HEK293 (cell line): Measurements from ENCODE around the gene DCST1.

Experiments used
- CTCF ChIA-PET: fragments of 350-600 bp; formaldehyde crosslinking; extraction: SDS; loops from one replicate; lab custom pipeline; 2021; ENCODE audit warnings: antibody characterized with exemption; lab: Yijun Ruan, JAX
- POLR2A ChIA-PET: fragments of 300-600 bp; formaldehyde crosslinking; extraction: SDS; loops from one replicate; lab custom pipeline; 2020; ENCODE audit warnings: antibody characterized with exemption, inconsistent platforms; lab: Yijun Ruan, JAX
- H3K27ac ChIP-seq: fragments of 200-500 bp; sonication (Bioruptor generic); 2 replicates; pipeline ENCODE4 v1.5.1; 2014; ENCODE audit warnings: low read depth, low read length, control low read depth, inconsistent platforms; ENCODE audit errors: extremely low read depth
- H3K36me3 ChIP-seq, 2 experiments: fragments of 200-500 bp in 1 of 2; sonication (Bioruptor generic) in 1 of 2; 1 replicate in 1 of 2; 2 replicates in 1 of 2; pipeline ENCODE4 v1.5.1; 2014 to 2017; ENCODE audit warnings: inconsistent platforms in 2 of 2, low read length in 2 of 2; ENCODE audit not compliant: control insufficient read depth in 2 of 2, insufficient read depth in 1 of 2
- H3K4me1 ChIP-seq: fragments of 200-500 bp; sonication (Bioruptor generic); 2 replicates; pipeline ENCODE4 v1.5.1; 2014; ENCODE audit warnings: mild to moderate bottlenecking, low read length, inconsistent platforms; ENCODE audit not compliant: control insufficient read depth, insufficient read depth
- H3K4me3 ChIP-seq: 2 replicates; pipeline ENCODE4 v1.5.1; 2011; ENCODE audit warnings: low read depth, mild to moderate bottlenecking, control low read depth, low read length, moderate library complexity
- H3K9me3 ChIP-seq: fragments of 200-500 bp; sonication (Bioruptor generic); 2 replicates; pipeline ENCODE4 v1.5.1; 2014; ENCODE audit warnings: low read depth, low read length, inconsistent platforms; ENCODE audit not compliant: control insufficient read depth, insufficient read depth
- IKZF3 ChIP-seq: fragments of 450-650 bp; IDR thresholded peaks from 2 replicates; pipeline ENCODE4 v1.5.0; 2018; ENCODE audit warnings: missing biosample characterization, mild to moderate bottlenecking, missing genetic modification characterization, moderate library complexity
- WT1 ChIP-seq: fragments of 450-650 bp; formaldehyde crosslinking; IDR thresholded peaks from 2 replicates; pipeline ENCODE4 v1.5.1; 2016; ENCODE audit warnings: missing biosample characterization, missing genetic modification characterization
- ZNF140 ChIP-seq: fragments of 450-650 bp; formaldehyde crosslinking; IDR thresholded peaks from 2 replicates; pipeline ENCODE4 v1.5.1; 2016; ENCODE audit warnings: missing biosample characterization, missing genetic modification characterization
- ZNF341 ChIP-seq: fragments of 450-650 bp; formaldehyde crosslinking; IDR thresholded peaks from 2 replicates; pipeline ENCODE4; 2016; ENCODE audit warnings: low read depth, missing biosample characterization, missing genetic modification characterization
- TF ChIP-seq, protein P1 (sequence below): fragments of 450-650 bp; formaldehyde crosslinking; IDR thresholded peaks from 2 replicates; pipeline ENCODE4 v1.5.1; 2016; ENCODE audit warnings: missing biosample characterization, missing genetic modification characterization
- TF ChIP-seq, protein P2 (sequence below): fragments of 450-650 bp; formaldehyde crosslinking; IDR thresholded peaks from 2 replicates; pipeline ENCODE4 v1.5.1; 2016; ENCODE audit warnings: missing biosample characterization, missing genetic modification characterization, borderline replicate concordance
- TF ChIP-seq, protein P3 (sequence below): fragments of 450-650 bp; formaldehyde crosslinking; IDR thresholded peaks from 2 replicates; pipeline ENCODE4 v1.5.1; 2017; ENCODE audit warnings: missing biosample characterization, missing genetic modification characterization
- TF ChIP-seq, protein P4 (sequence below): fragments of 450-650 bp; formaldehyde crosslinking; IDR thresholded peaks from 2 replicates; pipeline ENCODE4 v1.5.0; 2017; ENCODE audit warnings: missing biosample characterization, missing genetic modification characterization, borderline replicate concordance

DCST1 gene

DNA sequence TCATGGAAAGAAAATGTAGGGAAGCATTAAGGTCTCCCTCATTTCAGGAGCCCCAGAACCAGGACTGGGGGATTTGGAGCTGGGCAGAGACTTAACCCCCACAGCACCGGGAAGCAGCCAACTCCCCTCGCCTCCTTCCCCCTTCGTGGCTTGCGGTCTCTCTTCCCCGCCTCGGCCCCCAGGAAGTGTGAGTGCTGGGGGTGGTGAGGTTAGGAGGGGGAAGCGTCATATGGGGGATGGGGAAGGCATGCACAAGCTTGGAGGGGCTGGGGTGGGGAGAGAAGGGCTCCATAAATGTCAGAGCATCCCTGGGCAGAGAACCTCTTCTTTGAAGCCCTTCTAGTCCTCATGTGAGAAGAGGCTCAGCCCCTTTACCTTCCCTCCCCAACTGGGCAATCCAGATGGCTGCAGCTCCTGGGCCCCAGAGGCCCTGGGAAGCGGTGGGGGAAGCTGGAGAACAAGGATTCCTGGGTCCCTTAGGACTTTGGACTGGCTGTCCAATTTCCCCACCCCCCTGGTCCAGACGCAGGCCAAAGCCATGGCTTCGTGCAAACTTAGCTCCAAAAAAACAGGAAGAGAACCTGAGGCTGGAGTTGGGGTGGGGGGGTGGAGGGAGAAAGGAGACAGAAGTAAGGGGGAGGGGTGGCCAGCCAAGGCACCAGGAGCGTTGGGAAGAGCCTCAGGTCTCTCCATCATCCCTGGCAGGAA is 23.3 kb upstream of the DCST1 start:
- POLR2A ChIA-PET, result interaction anchor here (0.6 kb wide), 1 partner anchor 27 kb away, joined by 5 read pairs; the partner anchor contains the start of gene FLAD1

DNA sequence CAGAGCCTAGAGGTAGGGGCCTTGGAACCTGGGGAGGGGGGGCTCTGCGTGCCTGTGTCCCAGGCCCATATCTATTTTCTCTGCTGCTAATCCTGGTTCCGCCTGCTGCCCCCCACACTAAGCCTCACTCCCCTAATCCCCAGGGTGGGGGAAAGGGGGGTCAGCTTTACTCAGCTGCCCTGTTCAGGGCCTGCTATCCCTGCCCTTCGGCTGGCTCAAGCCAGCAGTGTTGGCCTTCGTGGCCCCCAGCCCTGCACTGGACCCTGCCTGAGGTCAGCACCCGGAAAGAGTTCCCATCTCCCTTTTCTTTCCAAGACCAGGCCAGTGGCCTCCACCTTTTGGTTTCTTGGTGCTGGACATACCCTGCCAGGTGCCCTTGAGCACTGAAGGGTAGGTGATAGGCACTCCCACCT is 22.6 kb upstream of the DCST1 start:
- POLR2A ChIA-PET, result no interaction called here
- H3K27ac ChIP-seq, result no peak overlapping the region
- H3K9me3 ChIP-seq, result no peaks in the 10 kb centered on the region
- H3K4me1 ChIP-seq, result peaks cover 10% of the 10 kb centered on the region
- H3K36me3 ChIP-seq, result peaks cover 0 to 29% of the 10 kb centered on the region in 2 experiments; a peak in 1 of 3 replicates
- TF ChIP-seq, protein P1, sequence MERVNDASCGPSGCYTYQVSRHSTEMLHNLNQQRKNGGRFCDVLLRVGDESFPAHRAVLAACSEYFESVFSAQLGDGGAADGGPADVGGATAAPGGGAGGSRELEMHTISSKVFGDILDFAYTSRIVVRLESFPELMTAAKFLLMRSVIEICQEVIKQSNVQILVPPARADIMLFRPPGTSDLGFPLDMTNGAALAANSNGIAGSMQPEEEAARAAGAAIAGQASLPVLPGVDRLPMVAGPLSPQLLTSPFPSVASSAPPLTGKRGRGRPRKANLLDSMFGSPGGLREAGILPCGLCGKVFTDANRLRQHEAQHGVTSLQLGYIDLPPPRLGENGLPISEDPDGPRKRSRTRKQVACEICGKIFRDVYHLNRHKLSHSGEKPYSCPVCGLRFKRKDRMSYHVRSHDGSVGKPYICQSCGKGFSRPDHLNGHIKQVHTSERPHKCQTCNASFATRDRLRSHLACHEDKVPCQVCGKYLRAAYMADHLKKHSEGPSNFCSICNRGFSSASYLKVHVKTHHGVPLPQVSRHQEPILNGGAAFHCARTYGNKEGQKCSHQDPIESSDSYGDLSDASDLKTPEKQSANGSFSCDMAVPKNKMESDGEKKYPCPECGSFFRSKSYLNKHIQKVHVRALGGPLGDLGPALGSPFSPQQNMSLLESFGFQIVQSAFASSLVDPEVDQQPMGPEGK (tag by site-specific recombination), result peak; percentile 27; the same call in 1 of the 2 replicates
- TF ChIP-seq, protein P2, sequence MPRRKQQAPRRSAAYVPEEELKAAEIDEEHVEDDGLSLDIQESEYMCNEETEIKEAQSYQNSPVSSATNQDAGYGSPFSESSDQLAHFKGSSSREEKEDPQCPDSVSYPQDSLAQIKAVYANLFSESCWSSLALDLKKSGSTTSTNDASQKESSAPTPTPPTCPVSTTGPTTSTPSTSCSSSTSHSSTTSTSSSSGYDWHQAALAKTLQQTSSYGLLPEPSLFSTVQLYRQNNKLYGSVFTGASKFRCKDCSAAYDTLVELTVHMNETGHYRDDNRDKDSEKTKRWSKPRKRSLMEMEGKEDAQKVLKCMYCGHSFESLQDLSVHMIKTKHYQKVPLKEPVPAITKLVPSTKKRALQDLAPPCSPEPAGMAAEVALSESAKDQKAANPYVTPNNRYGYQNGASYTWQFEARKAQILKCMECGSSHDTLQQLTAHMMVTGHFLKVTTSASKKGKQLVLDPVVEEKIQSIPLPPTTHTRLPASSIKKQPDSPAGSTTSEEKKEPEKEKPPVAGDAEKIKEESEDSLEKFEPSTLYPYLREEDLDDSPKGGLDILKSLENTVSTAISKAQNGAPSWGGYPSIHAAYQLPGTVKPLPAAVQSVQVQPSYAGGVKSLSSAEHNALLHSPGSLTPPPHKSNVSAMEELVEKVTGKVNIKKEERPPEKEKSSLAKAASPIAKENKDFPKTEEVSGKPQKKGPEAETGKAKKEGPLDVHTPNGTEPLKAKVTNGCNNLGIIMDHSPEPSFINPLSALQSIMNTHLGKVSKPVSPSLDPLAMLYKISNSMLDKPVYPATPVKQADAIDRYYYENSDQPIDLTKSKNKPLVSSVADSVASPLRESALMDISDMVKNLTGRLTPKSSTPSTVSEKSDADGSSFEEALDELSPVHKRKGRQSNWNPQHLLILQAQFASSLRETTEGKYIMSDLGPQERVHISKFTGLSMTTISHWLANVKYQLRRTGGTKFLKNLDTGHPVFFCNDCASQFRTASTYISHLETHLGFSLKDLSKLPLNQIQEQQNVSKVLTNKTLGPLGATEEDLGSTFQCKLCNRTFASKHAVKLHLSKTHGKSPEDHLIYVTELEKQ (tag by site-specific recombination), result no peak
- no peak for TF ChIP-seq WT1 (tag by site-specific recombination)
- TF ChIP-seq, all 188 proteins: peak for 1
- no peak overlapping the region for H3K4me3 ChIP-seq
- CTCF ChIA-PET, result no interaction called here

More for the DNA sequence above, 23.3 kb upstream of the DCST1 start:
- Histone ChIP-seq H3K4me3 (no peak overlapping the region), H3K36me3 (peaks cover 0 to 23% of the 10 kb centered on the region in 2 experiments; a peak in 1 of 3 replicates), H3K27ac (no peak overlapping the region), H3K4me1 (peaks cover 10% of the 10 kb centered on the region), H3K9me3 (no peaks in the 10 kb centered on the region)
- TF ChIP-seq IKZF3 (tag by site-specific recombination), result peak; percentile 50; the same call in 1 of the 2 replicates
- TF ChIP-seq ZNF140 (tag by site-specific recombination), result no peak
- TF ChIP-seq, protein P3, sequence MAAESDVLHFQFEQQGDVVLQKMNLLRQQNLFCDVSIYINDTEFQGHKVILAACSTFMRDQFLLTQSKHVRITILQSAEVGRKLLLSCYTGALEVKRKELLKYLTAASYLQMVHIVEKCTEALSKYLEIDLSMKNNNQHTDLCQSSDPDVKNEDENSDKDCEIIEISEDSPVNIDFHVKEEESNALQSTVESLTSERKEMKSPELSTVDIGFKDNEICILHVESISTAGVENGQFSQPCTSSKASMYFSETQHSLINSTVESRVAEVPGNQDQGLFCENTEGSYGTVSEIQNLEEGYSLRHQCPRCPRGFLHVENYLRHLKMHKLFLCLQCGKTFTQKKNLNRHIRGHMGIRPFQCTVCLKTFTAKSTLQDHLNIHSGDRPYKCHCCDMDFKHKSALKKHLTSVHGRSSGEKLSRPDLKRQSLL (tag by site-specific recombination), result 0 out of 2 replicates have a peak, but pooled peaks have one; percentile 12
- TF ChIP-seq, protein P4, sequence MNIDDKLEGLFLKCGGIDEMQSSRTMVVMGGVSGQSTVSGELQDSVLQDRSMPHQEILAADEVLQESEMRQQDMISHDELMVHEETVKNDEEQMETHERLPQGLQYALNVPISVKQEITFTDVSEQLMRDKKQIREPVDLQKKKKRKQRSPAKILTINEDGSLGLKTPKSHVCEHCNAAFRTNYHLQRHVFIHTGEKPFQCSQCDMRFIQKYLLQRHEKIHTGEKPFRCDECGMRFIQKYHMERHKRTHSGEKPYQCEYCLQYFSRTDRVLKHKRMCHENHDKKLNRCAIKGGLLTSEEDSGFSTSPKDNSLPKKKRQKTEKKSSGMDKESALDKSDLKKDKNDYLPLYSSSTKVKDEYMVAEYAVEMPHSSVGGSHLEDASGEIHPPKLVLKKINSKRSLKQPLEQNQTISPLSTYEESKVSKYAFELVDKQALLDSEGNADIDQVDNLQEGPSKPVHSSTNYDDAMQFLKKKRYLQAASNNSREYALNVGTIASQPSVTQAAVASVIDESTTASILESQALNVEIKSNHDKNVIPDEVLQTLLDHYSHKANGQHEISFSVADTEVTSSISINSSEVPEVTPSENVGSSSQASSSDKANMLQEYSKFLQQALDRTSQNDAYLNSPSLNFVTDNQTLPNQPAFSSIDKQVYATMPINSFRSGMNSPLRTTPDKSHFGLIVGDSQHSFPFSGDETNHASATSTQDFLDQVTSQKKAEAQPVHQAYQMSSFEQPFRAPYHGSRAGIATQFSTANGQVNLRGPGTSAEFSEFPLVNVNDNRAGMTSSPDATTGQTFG (tag by site-specific recombination), result no peak
- peak; percentile 61 for TF ChIP-seq ZNF341
- CTCF ChIA-PET, result interaction anchor here (0.6 kb wide), 1 partner anchor 157 kb away, joined by 4 read pairs; no protein-coding TSS in a partner anchor
